Panc1 (cell line): Measurements from ENCODE around the gene ITGA11. TPM values are rescaled to one million over a fixed set of nuclear protein-coding genes. Genes with fewer than 3 reads are reported as not detected.

Source experiments
- ATAC-seq: fragments of 200-7000 bp; cut with Tn5 transposase; 2 replicates; pipeline ENCODE4 v1.9.1; 2020; ENCODE audit warnings: mild to moderate bottlenecking, moderate library complexity
- BruUV-seq: library from RNA; stranded (reverse); fragments of 400-500 nt; replicated peaks from 2 replicates; lab custom pipeline; 2021; lab: Mats Ljungman, UMichigan
- CTCF ChIA-PET: fragments of 300-600 bp; sonication (Branson Sonifier 250); formaldehyde crosslinking; loops from one replicate; lab custom pipeline; 2022; ENCODE audit warnings: antibody characterized with exemption; lab: Charles Lee
- POLR2A ChIA-PET: fragments of 300-600 bp; sonication (Branson Sonifier 250); formaldehyde crosslinking; loops from one replicate; lab custom pipeline; 2022; ENCODE audit warnings: antibody characterized with exemption; lab: Charles Lee
- DNase-seq: peaks from one replicate; pipeline ENCODE4 v3.0.0-alpha.2; 2010; ENCODE audit warnings: low read depth, low spot score
- H3K27ac ChIP-seq: 2 replicates; pipeline ENCODE4 v1.5.1; 2011; ENCODE audit warnings: mild to moderate bottlenecking, low read length, inconsistent platforms
- H3K27me3 ChIP-seq: fragments of 200-500 bp; sonication (Bioruptor generic); 2 replicates; pipeline ENCODE4 v1.6.0; 2014; ENCODE audit warnings: low read length, inconsistent platforms; ENCODE audit not compliant: control insufficient read depth, insufficient read depth
- H3K36me3 ChIP-seq: fragments of 200-500 bp; sonication (Bioruptor generic); 2 replicates; pipeline ENCODE4 v1.5.1; 2014; ENCODE audit warnings: inconsistent platforms, mild to moderate bottlenecking, low read length, moderate library complexity; ENCODE audit not compliant: control insufficient read depth, insufficient read depth
- H3K4me1 ChIP-seq: 2 replicates; pipeline ENCODE4 v1.5.1; 2011; ENCODE audit warnings: inconsistent platforms, mild to moderate bottlenecking, low read length, moderate library complexity; ENCODE audit not compliant: control insufficient read depth, insufficient read depth
- H3K4me3 ChIP-seq, 2 experiments: 2 replicates each; pipeline ENCODE4 v1.5.1; 2011 to 2012; ENCODE audit warnings: low read depth in 2 of 2, low read length in 2 of 2, mild to moderate bottlenecking in 2 of 2, inconsistent platforms in 1 of 2, moderate library complexity in 1 of 2
- H3K9me3 ChIP-seq: fragments of 200-500 bp; sonication (Bioruptor generic); 2 replicates; pipeline ENCODE4 v1.5.1; 2014; ENCODE audit warnings: low read depth, mild to moderate bottlenecking, inconsistent platforms, low read length, moderate library complexity; ENCODE audit not compliant: control insufficient read depth, insufficient read depth
- POLR2AphosphoS5 ChIP-seq: IDR thresholded peaks from 2 replicates; pipeline ENCODE4 v1.6.1; 2012; ENCODE audit warnings: mild to moderate bottlenecking, low read depth, low read length, moderate library complexity
- SIN3A ChIP-seq: IDR thresholded peaks from 2 replicates; pipeline ENCODE4 v1.6.1; 2012; ENCODE audit warnings: low read depth, mild to moderate bottlenecking, low read length, moderate library complexity, borderline replicate concordance; ENCODE audit not compliant: insufficient read depth
- TCF7L2 ChIP-seq: IDR thresholded peaks from 2 replicates; pipeline ENCODE4 v1.6.1; 2011; ENCODE audit warnings: mild to moderate bottlenecking, low read depth, low read length, inconsistent platforms
- in situ Hi-C: cut with HindIII; loops from 2 replicates; pipeline ENCODE4 v1.10.0; 2016; ENCODE audit warnings: low sequenced_read_pairs, low pct_unique_long_range_greater_than_20kb
- intact Hi-C: fragments of 100-400 bp; cut with micrococcal nuclease; formaldehyde crosslinking; loops from one replicate; pipeline ENCODE4 v1.10.0; 2022; ENCODE audit not compliant: unreplicated experiment
- total RNA-seq: library from RNA; stranded (reverse); gene quantifications from one replicate; pipeline ENCODE4 v1.2.1, GENCODE V29; 2021; ENCODE audit not compliant: unreplicated experiment
- TF ChIP-seq, protein P1 (sequence below): fragments of 450-650 bp; IDR thresholded peaks from 2 replicates; pipeline ENCODE4 v1.5.1; 2017; ENCODE audit warnings: mild to moderate bottlenecking
- TF ChIP-seq, protein P2 (sequence below), 2 experiments: IDR thresholded peaks; 2 replicates each; pipeline ENCODE4 v1.6.1; 2011 to 2012; ENCODE audit warnings: low read depth in 2 of 2, control low read depth in 1 of 2, low read length in 1 of 2, mild to moderate bottlenecking in 1 of 2, moderate library complexity in 1 of 2; ENCODE audit not compliant: insufficient read depth in 1 of 2

ITGA11 gene
- total RNA-seq, 1 experiment from 2014 or later, result 0.28 TPM

DNA sequence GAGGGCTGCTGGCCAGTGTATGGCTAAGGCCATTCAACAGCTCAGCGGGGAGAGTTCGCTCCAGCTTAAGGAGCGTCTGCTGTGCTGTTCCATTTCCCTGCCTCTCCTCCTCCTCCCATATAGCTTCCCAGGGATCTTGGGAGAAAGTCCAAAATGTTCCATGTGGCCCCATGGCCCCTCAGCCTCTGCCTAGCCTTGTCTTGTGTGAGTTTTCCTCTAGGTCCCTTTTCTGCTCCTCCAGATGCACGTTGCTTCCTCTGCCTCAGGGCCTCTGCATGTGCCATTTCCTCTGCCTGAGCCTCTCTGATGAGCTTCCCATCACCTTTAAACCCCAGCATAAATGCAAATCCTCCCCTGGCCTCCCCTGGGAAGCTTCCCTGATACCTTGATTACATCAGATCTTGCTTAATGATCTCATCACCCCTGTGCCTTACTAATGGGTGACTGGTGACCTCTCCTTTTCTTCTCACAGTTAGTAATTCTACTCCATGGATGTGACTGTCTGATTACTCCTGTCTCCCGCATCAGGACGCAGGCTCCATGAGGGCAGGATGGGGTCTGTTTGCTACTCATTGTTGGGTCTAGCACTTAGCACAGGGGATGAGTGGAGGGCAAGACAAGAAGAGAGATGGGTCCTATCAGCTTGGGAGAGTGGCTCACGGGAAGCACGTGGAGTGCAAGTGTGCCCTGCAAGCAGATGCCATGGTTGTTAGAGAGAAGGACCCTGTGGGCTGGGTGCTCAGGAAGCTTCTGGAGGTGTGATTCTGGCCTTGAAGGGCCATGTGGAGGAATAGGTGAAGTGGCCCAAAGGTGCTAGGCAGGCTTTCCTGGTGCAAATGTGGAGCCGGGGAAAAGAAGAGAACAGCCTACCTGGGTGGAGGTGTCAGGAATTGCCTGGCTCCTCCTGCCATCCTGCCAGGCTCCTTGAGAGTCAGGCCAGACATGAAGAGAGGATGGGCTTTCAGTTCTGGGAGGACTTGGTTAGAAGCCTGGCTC is 23.8 kb downstream of the ITGA11 start:
- in situ Hi-C loops, result no loop called here
- intact Hi-C loops, result no loop called here
- BruUV-seq, result no TSS peak
- H3K4me1 ChIP-seq, result no peaks in the 10 kb centered on the region
- ChIA-PET CTCF (no interaction called here), POLR2A (no interaction called here)
- H3K36me3 ChIP-seq, result no peaks in the 10 kb centered on the region
- no peaks in the 10 kb centered on the region for H3K9me3 ChIP-seq
- no peak overlapping the region for H3K27ac ChIP-seq
- ATAC-seq, result no peak
- TF ChIP-seq SIN3A (no peak), POLR2AphosphoS5 (no peak), TCF7L2 (no peak)
- no peaks in the 10 kb centered on the region for H3K27me3 ChIP-seq
- DNase-seq, result no peak
- H3K4me3 ChIP-seq, result no peak overlapping the region

DNA sequence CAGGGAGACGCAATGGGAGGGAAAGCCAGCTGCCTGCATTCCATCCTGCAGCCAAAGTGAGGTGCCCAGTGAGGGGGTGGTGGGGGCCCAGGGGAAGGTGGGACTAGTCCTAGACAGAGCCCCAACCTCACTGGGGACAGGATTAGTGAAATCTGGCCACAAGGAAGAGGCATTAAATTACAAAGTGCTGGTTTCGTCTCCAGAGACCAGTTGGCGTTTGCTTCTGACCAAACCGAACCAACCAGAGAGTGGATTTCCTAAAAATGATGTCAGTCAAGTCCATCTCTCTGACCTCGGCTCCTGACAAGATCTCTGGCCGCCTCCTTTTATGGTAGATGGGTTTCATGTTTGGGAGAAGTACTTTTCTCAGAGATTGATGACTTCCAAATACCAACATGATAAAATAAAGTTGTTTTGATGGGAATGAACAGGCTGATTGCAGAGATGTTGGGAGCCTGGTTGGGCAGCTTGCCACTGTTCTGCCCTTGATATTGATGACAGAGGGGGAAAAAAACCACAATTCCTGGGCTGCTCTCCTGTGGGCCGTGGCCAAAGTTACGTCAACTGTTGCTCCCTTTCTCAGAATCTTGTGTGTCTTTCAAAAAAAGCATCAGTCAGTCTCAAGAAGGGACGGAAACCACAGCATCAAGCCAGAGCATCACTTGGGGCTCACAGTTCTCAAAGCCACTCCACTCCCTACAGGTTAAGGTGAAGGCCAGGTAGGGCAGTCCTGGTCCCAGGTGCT is 24.6 kb downstream of the ITGA11 start:
- POLR2A ChIA-PET, result no interaction called here

More for the DNA sequence above, 24.6 kb downstream of the ITGA11 start:
- no peaks in the 10 kb centered on the region for H3K4me1 ChIP-seq
- no peaks in the 10 kb centered on the region for H3K27me3 ChIP-seq
- no TSS peak for BruUV-seq
- no peak overlapping the region for H3K4me3 ChIP-seq
- DNase-seq, result no peak
- intact Hi-C loops (no loop called here), in situ Hi-C loops (no loop called here)
- no peaks in the 10 kb centered on the region for H3K9me3 ChIP-seq
- CTCF ChIA-PET, result no interaction called here
- no peak for ATAC-seq
- H3K36me3 ChIP-seq, result no peaks in the 10 kb centered on the region
- TF ChIP-seq POLR2AphosphoS5 (no peak), TCF7L2 (no peak), SIN3A (no peak)
- TF ChIP-seq, protein P1, sequence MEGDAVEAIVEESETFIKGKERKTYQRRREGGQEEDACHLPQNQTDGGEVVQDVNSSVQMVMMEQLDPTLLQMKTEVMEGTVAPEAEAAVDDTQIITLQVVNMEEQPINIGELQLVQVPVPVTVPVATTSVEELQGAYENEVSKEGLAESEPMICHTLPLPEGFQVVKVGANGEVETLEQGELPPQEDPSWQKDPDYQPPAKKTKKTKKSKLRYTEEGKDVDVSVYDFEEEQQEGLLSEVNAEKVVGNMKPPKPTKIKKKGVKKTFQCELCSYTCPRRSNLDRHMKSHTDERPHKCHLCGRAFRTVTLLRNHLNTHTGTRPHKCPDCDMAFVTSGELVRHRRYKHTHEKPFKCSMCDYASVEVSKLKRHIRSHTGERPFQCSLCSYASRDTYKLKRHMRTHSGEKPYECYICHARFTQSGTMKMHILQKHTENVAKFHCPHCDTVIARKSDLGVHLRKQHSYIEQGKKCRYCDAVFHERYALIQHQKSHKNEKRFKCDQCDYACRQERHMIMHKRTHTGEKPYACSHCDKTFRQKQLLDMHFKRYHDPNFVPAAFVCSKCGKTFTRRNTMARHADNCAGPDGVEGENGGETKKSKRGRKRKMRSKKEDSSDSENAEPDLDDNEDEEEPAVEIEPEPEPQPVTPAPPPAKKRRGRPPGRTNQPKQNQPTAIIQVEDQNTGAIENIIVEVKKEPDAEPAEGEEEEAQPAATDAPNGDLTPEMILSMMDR, result no peak
- TF ChIP-seq, protein P2, sequence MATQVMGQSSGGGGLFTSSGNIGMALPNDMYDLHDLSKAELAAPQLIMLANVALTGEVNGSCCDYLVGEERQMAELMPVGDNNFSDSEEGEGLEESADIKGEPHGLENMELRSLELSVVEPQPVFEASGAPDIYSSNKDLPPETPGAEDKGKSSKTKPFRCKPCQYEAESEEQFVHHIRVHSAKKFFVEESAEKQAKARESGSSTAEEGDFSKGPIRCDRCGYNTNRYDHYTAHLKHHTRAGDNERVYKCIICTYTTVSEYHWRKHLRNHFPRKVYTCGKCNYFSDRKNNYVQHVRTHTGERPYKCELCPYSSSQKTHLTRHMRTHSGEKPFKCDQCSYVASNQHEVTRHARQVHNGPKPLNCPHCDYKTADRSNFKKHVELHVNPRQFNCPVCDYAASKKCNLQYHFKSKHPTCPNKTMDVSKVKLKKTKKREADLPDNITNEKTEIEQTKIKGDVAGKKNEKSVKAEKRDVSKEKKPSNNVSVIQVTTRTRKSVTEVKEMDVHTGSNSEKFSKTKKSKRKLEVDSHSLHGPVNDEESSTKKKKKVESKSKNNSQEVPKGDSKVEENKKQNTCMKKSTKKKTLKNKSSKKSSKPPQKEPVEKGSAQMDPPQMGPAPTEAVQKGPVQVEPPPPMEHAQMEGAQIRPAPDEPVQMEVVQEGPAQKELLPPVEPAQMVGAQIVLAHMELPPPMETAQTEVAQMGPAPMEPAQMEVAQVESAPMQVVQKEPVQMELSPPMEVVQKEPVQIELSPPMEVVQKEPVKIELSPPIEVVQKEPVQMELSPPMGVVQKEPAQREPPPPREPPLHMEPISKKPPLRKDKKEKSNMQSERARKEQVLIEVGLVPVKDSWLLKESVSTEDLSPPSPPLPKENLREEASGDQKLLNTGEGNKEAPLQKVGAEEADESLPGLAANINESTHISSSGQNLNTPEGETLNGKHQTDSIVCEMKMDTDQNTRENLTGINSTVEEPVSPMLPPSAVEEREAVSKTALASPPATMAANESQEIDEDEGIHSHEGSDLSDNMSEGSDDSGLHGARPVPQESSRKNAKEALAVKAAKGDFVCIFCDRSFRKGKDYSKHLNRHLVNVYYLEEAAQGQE (IDR thresholded peaks at IDR 0.05; ENCODE audit: insufficient read depth in 1 of 2, low read depth in 2 of 2, low read length in 1 of 2), result no peak
- H3K27ac ChIP-seq, result no peak overlapping the region
